ENCODE data around the gene CNKSR3. TPM values are rescaled to one million over a fixed set of nuclear protein-coding genes. Genes with fewer than 3 reads are reported as not detected.

The CNKSR3 gene
- polyA plus RNA-seq, 1 of the 3 experiments (the other 2 are of a cell fraction): 1.6 TPM

- no peak for DNase-seq
Measured at GRCh38 chr6:154479771-154480639, 30.5 kb downstream of the CNKSR3 start.

GRCh38 chr6:154479351-154479769, 31.1 kb downstream of the CNKSR3 start:
- 13% methylated on average over 9 of the region's 9 CpGs for WGBS (ENCODE audit: low lambda C conversion rate)
- DNase-seq: no peak
- peak overlapping the region; percentile 39 to 40; a peak in 2 of 4 replicates for H3K4me3 ChIP-seq (ENCODE audit: low read depth in 2 of 2, low read length in 1 of 2)
- POLR2A ChIA-PET: no interaction called here
- TF ChIP-seq TCF12 (IDR thresholded peaks at IDR 0.05) (peak; percentile 43; the same call in 1 of the 2 replicates), JUND (IDR thresholded peaks at IDR 0.05) (peak; percentile 55; the same call in 1 of the 2 replicates), RXRA (IDR thresholded peaks at IDR 0.05; ENCODE audit: borderline replicate concordance, low read depth) (no peak), FOSL2 (IDR thresholded peaks at IDR 0.05; ENCODE audit: borderline replicate concordance, low read depth) (peak; percentile 55; the same call in 1 of the 2 replicates), YY1 (IDR thresholded peaks at IDR 0.05; ENCODE audit: low read depth) (0 out of 2 replicates have a peak, but pooled peaks have one; percentile 24), PBX3 (IDR thresholded peaks at IDR 0.05) (peak; percentile 74), SIN3A (IDR thresholded peaks at IDR 0.05; ENCODE audit: borderline replicate concordance, low read depth, low read length) (0 out of 2 replicates have a peak, but pooled peaks have one; percentile 25), EP300 (IDR thresholded peaks at IDR 0.05; ENCODE audit: borderline replicate concordance in 1 of 2, low read depth in 1 of 2, low read length in 1 of 2) (peak in 1 of 2 experiments; percentile 14; a peak in 2 of 4 replicates), SMC3 (IDR thresholded peaks at IDR 0.05; ENCODE audit: low read depth, low read length) (no peak)
- H3K9me3 ChIP-seq: no peaks in the 10 kb centered on the region
- peak overlapping the region; percentile 86 for H2AFZ ChIP-seq (ENCODE audit: low read depth)
- H3K27ac ChIP-seq (ENCODE audit: low read depth in 2 of 2, low read length in 1 of 2): peak overlapping the region; percentile 88 to 91
- no peaks in the 10 kb centered on the region for H3K9me2 ChIP-seq
- CTCF ChIA-PET: interaction anchor here (1.0 kb wide), 1 partner anchor 8 kb away, joined by 3 read pairs; no protein-coding TSS in a partner anchor
- H3K36me3 ChIP-seq (replicated peaks in 1 of 2; ENCODE audit: control insufficient read depth in 1 of 2, insufficient read depth in 2 of 2, low read length in 1 of 2): no peaks in the 10 kb centered on the region
- H3K4me1 ChIP-seq (ENCODE audit: control insufficient read depth in 1 of 2, insufficient read depth in 2 of 2, low read depth in 1 of 2, low read length in 1 of 2): peaks cover 14 to 41% of the 10 kb centered on the region in 2 experiments; a peak in 3 of 4 replicates
- H3K79me2 ChIP-seq (ENCODE audit: insufficient read depth): peaks cover 13% of the 10 kb centered on the region
- no peaks in the 10 kb centered on the region for H3K27me3 ChIP-seq (ENCODE audit: insufficient read depth)
- H4K20me1 ChIP-seq (ENCODE audit: insufficient read depth): no peaks in the 10 kb centered on the region
- H3K9ac ChIP-seq: peak overlapping the region; percentile 56; the same call in 1 of the 2 replicates
- peaks cover 9% of the 10 kb centered on the region for H3F3A ChIP-seq (replicated peaks; ENCODE audit: insufficient read depth)
- peak overlapping the region; percentile 75 for H3K4me2 ChIP-seq

More at GRCh38 chr6:154479771-154480639, 30.5 kb downstream of the CNKSR3 start:
- Histone ChIP-seq H3F3A (replicated peaks; ENCODE audit: insufficient read depth) (peaks cover 7% of the 10 kb centered on the region), H3K9me2 (no peaks in the 10 kb centered on the region), H3K4me1 (ENCODE audit: control insufficient read depth in 1 of 2, insufficient read depth in 2 of 2, low read depth in 1 of 2, low read length in 1 of 2) (peaks cover 14 to 41% of the 10 kb centered on the region in 2 experiments; a peak in 3 of 4 replicates), H3K36me3 (replicated peaks in 1 of 2; ENCODE audit: control insufficient read depth in 1 of 2, insufficient read depth in 2 of 2, low read length in 1 of 2) (no peaks in the 10 kb centered on the region), H3K27me3 (ENCODE audit: insufficient read depth) (no peaks in the 10 kb centered on the region), H3K4me3 (ENCODE audit: low read depth in 2 of 2, low read length in 1 of 2) (peak overlapping the region; percentile 39 to 40; a peak in 2 of 4 replicates), H3K79me2 (ENCODE audit: insufficient read depth) (peaks cover 13% of the 10 kb centered on the region), H4K20me1 (ENCODE audit: insufficient read depth) (no peaks in the 10 kb centered on the region), H2AFZ (ENCODE audit: low read depth) (peak overlapping the region; percentile 86), H3K9me3 (no peaks in the 10 kb centered on the region), H3K27ac (ENCODE audit: low read depth in 2 of 2, low read length in 1 of 2) (peak overlapping the region; percentile 88 to 91), H3K9ac (peak overlapping the region; percentile 56; the same call in 1 of the 2 replicates), H3K4me2 (peak overlapping the region; percentile 75)
- ChIA-PET CTCF (interaction anchor here (1.0 to 1.2 kb wide), 2 partner anchors 9 to 16 kb away, joined by 3 read pairs; no protein-coding TSS in a partner anchor), POLR2A (no interaction called here)
- no peak for TF ChIP-seq NRF1 (IDR thresholded peaks at IDR 0.05; ENCODE audit: low read depth, low read length)
- 63% methylated on average over 11 of the region's 12 CpGs for WGBS (ENCODE audit: low lambda C conversion rate)
